Adipose tissue (tissue), 3 donors: ENCODE data around the gene KIF1B. TPM values are rescaled to one million over a fixed set of nuclear protein-coding genes. Genes with fewer than 3 reads are reported as not detected.
"Not testable (repeated sequence)": the region's sequence is repeated elsewhere in the genome, so short reads cannot be mapped to it uniquely, and the experiment has no call there.

Experiments used
- H3K27ac ChIP-seq: one replicate; pipeline ENCODE4 v1.5.1; 2013; ENCODE audit warnings: low read depth, low read length
- WGBS, 3 donors: extraction: QIAGEN DNeasy Blood & Tissue Kit; methylation state at CpG; one replicate each; pipeline ENCODE4 v1.1.7; 2013; 5-methylcytosine and 5-hydroxymethylcytosine counted together
- polyA plus RNA-seq, 3 donors: library from polyadenylated mRNA; stranded (reverse); fragments of 200-250 nt; gene quantifications; one replicate each; pipeline ENCODE4 v1.2.3, GENCODE V29; 2013
- donor health status: healthy with polysubstance abuse.
- donor health status: Bipolar disorder and iron deficiency.
- donor health status: healthy.

KIF1B gene
- polyA plus RNA-seq, 3 donors, result 9.1 to 10.5 (median 9.2) TPM

DNA sequence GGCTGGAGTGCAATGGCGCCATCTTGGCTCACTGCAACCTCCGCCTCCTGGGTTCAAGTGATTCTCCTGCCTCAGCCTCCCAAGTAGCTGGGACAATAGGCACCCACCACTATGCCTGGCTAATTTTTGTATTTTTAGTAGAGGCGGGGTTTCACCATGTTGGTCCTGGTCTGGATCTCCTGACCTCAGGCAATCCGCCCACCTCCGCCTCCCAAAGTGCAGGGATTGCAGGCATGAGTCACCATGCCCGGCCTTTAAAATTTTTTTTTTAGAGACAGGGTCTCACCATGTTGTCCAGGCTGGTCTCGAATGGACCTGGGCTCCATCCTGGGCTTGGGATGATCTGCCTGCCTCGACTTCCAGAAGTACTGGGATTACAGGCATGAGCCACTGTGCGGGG lies 49.2 kb downstream of the KIF1B start:
- 89 to 98% (median 89%) methylated on average over 9 of the region's 9 CpGs for WGBS, 3 donors
- not testable (repeated sequence) for H3K27ac ChIP-seq

DNA sequence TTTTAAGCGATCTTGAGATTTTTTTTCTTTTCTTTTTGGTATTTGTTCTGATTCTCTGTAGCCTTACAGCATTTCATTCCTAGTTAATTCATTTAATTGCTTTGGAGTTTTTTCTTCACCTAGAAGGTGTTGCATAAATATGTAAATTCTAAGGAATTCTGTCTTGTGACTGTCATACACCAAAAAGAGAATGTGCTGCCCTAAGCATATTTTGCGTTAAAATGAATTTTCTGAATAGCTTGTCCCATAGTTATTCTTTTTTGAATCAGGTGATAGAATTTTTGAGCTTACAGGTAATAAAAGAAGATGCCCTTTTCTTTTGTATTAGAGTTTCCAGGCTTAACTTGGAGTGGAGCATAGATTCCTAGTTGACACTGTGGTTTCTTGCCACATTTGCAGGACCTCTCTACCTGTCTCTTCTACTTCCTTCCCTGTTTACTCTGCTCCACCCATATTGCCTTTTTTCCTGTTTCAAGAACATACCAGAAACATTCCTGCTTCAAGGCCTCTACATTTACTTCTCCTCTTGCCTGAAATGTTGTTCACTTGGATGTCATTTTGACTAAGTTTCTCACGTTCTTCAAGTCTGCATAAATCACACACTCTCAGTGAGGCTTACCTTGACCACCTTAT lies 53.2 kb downstream of the KIF1B start:
- 84 to 90% (median 85%) methylated on average over 3 of the region's 3 CpGs for WGBS, 3 donors
- H3K27ac ChIP-seq, result no peak overlapping the region

DNA sequence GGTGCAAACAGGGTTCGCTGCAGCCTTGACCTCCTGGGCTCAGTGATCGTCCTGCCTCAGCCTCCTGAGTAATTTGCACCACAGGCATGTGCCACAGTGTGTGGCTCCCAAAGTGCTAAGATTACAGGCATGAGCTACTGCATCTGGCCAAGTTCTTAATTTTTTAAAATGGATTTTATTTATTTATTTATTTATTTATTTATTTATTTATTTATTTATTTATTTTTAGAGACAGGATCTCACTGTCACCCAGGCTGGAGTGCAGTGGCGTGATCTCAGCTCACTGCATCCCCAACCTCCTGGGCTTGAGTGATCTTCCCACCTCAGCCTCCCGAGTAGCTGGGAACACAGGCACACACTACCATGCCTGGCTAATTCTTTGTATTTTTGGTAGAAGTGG lies 54.7 kb downstream of the KIF1B start:
- WGBS, 3 donors, result 97 to 99% (median 99%) methylated on average over 4 of the region's 4 CpGs
- no peak overlapping the region for H3K27ac ChIP-seq

DNA sequence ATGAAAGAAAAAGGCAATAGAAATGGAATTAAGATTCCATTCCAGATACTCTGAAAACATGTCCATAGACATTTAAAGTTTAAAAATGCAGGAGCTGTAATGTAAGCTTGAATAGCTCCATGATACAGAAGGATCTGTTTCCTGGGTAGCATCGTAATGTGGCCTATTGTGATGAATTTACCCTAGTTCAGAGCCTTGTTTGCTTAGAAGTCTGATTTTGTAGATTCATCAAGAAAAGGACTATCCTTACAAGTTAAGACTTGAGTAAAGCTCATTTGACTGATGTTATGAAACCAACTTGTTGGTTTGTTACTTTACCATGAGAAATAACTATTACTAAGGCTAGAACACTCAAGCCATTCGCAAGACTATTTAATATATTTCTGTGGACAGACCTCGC lies 55.5 kb downstream of the KIF1B start:
- WGBS, 3 donors, result 98 to 99% (median 99%) methylated on average over 3 of the region's 3 CpGs
- H3K27ac ChIP-seq, result no peak overlapping the region

DNA sequence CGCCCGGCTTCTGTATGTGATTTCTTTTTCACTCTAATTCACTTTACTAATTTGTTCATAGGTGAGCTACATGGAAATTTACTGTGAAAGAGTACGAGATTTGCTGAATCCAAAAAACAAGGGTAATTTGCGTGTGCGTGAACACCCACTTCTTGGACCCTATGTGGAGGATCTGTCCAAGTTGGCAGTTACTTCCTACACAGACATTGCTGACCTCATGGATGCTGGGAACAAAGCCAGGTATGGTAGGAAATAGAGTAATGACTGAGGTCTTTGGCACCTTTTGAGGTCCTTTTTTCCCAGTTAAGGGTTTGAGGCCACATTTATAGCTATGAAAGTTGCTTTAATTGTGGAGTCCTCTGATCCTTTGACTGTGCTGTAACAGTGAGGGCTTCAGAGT lies 56.9 kb downstream of the KIF1B start:
- H3K27ac ChIP-seq, result no peak overlapping the region
- WGBS, 3 donors, result 85 to 89% (median 87%) methylated on average over 5 of the region's 5 CpGs

DNA sequence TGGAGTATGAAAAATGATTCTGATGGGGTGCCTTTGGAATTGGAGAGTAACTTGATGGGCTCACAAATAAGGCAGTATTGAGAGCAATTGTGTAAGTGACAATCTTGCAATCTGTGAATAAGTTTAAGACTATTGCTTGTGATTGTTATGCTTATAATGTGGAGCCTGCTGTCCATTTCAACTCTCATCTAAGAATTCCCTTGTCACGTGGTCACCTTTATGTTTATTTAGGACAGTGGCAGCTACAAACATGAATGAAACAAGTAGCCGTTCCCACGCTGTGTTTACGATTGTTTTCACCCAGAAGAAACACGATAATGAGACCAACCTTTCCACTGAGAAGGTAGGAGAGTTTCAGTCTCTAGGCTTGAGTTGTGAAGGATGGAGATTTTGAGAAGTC lies 57.6 kb downstream of the KIF1B start:
- no peak overlapping the region for H3K27ac ChIP-seq
- 45 to 95% (median 93%) methylated on average over 5 of the region's 5 CpGs for WGBS, 3 donors

DNA sequence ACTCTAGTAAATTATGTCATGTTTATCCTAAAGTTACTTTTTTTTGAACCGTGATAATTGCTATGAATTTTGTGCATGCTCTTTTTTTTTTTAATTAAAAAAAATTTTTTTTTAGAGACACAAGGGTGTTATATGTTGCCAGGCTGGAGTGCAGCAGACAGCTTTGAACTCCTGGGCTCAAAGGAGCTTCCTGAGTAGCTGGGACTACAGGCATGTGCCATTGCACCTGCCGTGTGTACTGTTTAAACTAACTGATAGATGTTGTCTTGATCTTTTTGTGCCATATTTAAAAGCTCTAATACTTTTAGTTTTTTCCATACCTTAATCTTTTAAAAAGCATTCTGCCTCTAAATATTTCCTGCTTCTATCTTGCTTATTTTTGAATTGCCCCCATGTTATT lies 60.7 kb downstream of the KIF1B start:
- no peak overlapping the region for H3K27ac ChIP-seq
- WGBS, 3 donors, result 60 to 92% (median 84%) methylated on average over 2 of the region's 2 CpGs

DNA sequence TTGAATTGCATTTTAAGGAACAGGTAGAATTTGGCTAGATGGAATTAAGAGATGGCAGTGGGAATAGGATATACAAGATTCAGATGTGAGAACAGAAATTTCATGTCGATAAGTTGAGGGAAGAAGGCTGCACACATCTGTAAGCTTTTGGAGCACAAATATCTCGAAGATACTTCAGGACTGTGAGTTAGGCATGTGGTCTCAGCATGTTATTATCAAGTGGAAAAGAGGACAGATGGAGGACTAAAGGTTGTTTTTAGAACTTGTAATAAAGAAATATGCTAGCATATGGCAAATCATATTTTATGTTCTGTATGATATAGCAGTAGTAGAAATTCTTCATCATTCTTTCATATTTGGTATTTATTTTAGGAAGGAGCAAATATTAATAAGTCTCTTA lies 61.5 kb downstream of the KIF1B start:
- no peak overlapping the region for H3K27ac ChIP-seq
- WGBS, 3 donors, result 47 to 96% (median 93%) methylated on average over 2 of the region's 2 CpGs

DNA sequence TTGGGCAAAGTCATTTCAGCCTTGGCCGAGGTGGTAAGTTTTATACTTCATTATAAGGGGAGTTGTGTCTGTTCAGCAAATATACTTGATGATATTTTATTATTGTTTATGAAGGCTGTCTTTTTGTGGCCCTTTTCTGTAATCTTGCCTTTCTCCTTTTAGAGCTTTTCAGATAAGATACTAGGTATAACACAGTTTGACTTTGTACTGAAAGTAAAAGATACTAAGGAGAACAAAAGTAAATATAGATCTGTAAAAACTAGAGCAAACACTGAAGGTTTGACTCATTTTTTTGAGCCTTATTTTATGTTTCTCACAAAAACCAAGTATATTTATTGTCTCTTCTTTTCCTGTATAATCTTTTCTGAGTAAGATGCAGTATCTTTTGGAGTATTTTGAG lies 61.9 kb downstream of the KIF1B start:
- H3K27ac ChIP-seq, result no peak overlapping the region
- WGBS, 3 donors, result 46 to 100% (median 80%) methylated on average over 1 of the region's 1 CpG

DNA sequence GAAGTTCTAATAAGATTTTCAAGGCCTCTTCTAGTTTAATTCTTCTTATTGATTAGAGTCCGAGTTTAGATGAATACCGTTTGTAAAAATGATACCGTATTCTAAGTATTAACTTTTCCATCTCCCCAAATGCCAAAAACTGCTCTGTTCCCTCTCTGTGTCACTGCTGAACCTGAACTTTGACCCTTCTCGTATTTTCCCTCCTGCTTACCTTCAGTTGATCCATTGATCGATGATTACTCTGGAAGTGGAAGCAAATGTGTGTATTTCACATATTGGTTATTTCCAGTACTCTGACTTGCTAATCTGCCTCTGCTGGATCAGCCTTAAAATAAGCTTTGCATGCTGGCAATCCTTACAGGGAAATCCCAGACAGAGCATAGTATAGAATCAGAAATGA lies 68.5 kb downstream of the KIF1B start:
- 38 to 94% (median 93%) methylated on average over 5 of the region's 5 CpGs for whole genome bisulfite sequencing, 3 donors
- no peak overlapping the region for H3K27ac ChIP-seq

DNA sequence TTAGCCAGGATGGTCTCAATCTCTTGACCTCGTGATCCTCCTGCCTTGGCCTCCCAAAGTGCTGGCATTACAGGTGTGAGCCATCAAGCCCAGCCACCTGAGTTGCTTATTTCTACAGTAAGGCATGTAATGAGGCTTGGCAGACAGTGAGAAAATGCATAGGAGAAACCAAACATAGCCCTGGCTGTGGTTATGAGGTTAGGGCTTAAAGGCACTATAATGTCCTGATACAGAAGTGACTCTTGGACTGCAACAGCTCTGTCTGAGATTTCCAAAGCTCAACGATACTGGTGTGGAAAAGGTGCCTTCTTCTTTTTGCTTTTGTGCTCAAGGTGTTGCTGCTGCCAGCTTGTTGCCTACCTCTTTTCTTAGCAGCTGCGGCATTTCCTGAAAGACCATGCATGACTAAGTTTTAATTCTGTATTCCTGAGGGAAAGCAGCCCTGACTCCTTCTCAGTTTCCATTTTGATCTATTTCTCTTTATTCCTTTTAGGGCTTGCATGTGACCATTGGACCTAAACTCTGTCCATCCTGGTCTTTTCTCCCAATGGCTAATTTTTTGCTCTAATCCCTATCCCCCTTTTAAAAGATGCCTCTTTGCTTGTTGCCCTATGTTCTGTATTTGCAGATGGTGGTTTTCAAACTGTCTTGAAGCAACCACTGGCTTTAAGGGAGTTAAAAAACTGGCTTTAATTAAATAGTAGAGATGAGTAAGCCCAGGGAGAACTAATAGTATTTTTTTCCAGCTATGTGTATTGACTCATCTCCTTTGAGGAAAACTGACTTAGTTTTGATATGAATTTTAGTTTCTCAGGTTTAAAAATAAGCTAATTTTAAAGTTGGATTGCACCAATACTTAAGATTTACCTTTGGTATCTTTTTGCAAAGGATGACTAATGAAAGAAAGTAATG lies 70.3 kb downstream of the KIF1B start:
- no peak overlapping the region for H3K27ac ChIP-seq
- 88 to 91% (median 90%) methylated on average over 3 of the region's 3 CpGs for WGBS, 3 donors

DNA sequence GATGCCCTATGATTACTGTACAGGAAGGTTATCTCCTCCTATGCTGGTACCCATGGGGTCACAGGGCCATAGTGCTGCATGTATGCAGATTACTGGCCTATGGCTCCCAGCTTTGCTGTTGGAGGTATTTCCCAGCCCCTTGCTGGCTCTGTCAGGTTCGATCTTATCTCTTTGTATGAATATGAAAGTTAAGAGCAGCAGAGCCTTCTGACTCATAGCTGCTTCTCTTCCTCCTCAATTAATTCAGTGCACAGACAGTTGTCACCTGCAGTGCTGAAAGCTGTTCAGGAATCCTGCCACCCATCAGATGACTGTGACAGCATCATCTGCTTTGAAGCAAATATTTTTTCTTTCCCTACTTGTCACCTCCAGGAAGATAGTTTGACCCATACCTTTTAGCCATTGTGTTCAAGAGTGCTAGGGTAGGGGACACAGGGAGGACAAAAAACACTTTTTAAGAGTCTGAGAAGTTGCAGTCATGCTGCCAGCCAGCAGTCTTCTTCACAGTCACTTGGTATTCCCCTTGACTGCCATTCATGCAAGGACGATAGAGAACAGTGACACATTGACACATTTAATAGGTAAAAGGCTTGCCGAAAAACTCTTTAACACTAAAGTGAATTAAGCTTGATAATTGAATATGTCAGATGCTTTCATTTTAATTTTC lies 73.1 kb downstream of the KIF1B start:
- WGBS, 3 donors, result 88 to 91% (median 91%) methylated on average over 3 of the region's 3 CpGs
- no peak overlapping the region for H3K27ac ChIP-seq

DNA sequence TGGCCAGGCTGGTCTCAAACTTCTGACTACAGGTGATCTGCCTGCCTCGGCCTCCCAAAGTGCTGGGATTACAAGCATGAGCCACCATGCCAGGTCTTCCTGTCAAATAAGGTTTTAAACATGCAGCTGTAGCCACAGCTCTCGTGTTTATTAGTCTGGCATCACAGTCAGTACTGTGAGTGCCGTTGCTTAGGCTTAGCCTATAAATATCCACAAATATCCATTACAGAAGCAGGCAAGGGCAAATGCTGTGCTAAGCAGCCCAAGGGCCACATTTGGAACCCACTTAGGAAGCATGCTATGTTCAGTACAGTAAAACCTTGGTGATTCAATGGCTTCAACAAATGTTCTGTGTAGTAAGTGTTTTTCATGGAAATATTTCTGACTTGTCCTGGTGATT lies 75.9 kb downstream of the KIF1B start:
- H3K27ac ChIP-seq, result no peak overlapping the region
- 83 to 95% (median 83%) methylated on average over 3 of the region's 3 CpGs for WGBS, 3 donors

DNA sequence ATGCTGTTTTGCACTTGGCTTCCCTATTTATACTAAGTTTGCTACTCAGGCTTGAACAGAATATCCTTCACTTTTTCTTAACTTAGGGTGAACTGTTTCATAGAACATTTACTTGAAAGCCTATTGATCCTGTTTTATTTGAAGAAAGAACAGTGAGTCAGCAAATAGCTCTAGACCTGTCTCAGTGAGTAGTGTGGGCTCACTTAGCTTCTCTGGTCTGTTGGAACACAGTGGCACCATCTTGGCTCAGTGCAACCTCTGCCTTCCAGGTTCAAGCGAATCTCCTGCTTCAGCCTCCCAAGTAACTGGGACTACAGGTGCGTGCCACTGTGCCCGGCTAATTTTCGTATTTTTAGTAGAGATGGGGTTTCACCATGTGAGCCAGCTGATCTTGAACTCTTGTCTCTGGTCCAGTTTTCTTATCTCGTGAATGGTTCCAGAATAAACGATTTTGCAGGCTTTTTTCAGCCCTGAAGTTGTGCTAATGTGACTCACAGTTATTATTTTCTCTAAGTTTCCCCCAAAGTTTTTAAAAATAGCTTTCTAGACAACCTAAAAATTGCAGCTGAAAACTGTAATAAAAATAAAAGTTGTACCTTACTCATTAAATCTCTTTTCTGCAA lies 76.8 kb downstream of the KIF1B start:
- no peak overlapping the region for H3K27ac ChIP-seq
- WGBS, 3 donors, result 67 to 91% (median 87%) methylated on average over 6 of the region's 6 CpGs

DNA sequence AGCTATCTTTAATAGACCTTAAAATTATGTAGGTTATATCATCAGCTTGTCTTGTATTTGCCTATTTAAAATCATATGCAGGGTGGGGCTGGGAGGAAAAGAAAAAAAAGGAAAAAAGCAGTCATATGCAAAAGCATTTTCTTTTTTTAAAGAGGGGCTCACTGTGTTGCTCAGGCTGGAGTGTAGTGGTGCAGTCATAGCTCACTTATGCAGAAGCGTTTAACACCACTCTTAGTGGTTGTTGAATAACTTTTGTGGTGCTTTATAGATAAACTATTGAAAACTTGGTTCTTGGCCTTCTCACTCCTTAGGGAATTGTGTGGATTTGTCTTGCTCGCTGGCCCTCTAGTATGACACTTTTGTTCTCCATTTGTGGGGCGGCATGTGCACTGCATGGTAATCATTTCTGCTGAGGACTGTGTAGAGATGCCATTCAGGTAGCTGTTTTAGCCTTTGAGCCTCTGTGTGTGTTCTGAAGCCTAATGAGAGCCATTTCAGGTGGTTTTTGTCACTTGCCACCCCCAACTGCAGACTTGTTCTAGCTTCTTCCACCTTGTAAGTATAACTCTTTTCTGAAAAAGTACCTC lies 77.8 kb downstream of the KIF1B start:
- H3K27ac ChIP-seq, result no peak overlapping the region
- 82 to 91% (median 89%) methylated on average over 3 of the region's 3 CpGs for WGBS, 3 donors

DNA sequence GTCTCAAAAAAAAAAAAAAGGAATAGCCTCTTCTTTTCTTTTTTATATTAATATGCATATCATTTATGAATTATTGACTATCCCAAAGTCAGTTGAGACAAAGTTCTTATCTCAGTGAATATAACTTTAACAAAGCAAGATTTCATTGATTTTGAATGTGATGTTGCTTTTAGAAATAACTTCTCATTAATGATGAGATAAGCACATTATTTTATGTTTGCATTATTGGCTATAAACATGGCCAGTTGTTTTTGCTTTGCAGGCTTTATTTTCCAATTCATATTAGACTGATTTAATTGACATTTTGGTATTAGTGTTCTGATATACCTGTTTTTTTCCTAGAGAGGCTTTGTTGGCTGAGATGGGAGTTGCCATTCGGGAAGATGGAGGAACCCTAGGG lies 81.3 kb downstream of the KIF1B start:
- H3K27ac ChIP-seq, result no peak overlapping the region
- WGBS, 3 donors, result 87 to 90% (median 89%) methylated on average over 1 of the region's 1 CpG

DNA sequence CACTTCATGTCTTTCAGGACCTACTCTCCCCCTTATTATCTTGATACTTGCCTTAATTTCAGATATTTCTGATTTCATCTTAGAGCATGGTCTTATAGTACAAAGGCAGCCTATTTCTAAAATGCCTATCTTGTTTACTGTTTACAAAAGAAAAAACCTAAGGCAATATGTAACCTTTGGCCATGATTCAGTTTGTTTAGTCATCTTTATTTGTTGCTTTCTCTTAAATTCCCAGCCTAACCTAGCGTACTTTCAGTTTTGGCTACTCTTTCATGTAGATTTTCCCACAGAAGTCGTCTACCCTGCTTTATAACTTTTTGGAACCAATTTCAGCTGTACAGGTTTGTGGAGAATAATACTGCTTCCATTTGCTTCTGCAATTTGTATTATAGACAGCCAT lies 81.8 kb downstream of the KIF1B start:
- 55 to 77% (median 65%) methylated on average over 2 of the region's 2 CpGs for WGBS, 3 donors
- H3K27ac ChIP-seq, result no peak overlapping the region

DNA sequence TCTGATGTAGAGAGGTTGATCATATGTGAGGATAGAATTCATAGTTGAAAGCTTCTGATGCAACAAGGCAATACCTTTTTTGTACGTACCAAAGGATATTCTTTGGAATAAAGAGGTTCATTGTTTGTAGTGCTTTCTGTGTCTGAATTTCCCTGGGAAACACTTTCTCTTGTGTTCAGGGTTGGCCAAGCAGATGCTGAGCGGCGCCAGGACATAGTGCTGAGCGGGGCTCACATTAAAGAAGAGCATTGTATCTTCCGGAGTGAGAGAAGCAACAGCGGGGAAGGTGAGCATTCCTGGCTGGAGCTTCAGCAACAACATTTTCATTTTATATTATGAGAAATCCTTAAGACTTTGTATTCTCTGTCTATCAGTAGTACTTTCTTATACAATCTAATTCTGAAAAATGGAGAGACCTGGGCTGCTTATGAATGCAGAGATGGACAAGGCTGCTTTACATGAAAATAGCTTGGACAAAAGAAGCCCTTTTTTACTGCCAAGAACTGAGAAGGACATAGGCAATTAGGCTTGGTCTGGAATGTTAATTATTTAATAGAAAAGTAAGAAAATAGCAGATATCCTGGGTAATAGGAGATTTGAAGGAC lies 85.2 kb downstream of the KIF1B start:
- H3K27ac ChIP-seq, result no peak overlapping the region

More for the DNA sequence above, 85.2 kb downstream of the KIF1B start:
- WGBS, 3 donors, result 89 to 95% (median 95%) methylated on average over 6 of the region's 6 CpGs
